ENCODE results near the gene HOXC11.
A peak's percentile ranks its signal among the peaks of the same experiment; 100 is the strongest.

The HOXC11 gene

DNA sequence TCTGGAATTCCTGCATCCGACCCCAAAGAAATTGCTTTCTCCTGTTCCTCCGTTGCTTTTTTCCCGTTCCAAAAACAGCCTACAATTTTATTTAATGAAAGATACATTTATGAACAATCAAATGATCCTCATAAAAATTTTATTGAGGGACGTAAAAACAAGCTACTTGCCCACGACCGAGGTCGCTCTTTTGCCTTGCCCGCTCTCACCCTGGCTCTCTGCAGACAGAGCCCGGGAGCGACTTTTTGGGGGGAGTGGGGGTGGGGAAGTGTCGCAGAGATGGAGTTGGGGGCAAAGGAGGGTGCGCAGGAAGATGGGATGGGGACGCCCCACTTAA is 25.9 kb downstream of the HOXC11 start:
- Histone ChIP-seq H3K9me3 (ENCODE audit: control insufficient read depth in 1 of 2, low read length in 2 of 2) (no peaks in the 10 kb centered on the region), H3K4me1 (ENCODE audit: control insufficient read depth in 1 of 2, insufficient read depth in 2 of 2, low read length in 2 of 2) (peaks cover 16 to 21% of the 10 kb centered on the region in 2 donors), H3K27ac (ENCODE audit: low read depth, low read length) (no peak overlapping the region), H3K4me3 (ENCODE audit: low read depth in 1 of 2, low read length in 2 of 2) (no peak overlapping the region), H3K27me3 (ENCODE audit: control insufficient read depth in 1 of 2, insufficient read depth in 2 of 2, low read length in 2 of 2) (peaks cover 91 to 99% of the 10 kb centered on the region in 2 donors), H3K9ac (ENCODE audit: low read depth in 1 of 2, low read length in 2 of 2) (no peak overlapping the region), H3K36me3 (ENCODE audit: control insufficient read depth in 1 of 2, insufficient read depth in 2 of 2, low read length in 2 of 2) (no peaks in the 10 kb centered on the region)

- no peak overlapping the region for H3K9ac ChIP-seq (ENCODE audit: low read depth in 1 of 2, low read length in 2 of 2)
- peaks cover 15% of the 10 kb centered on the region in 2 donors for H3K4me1 ChIP-seq (ENCODE audit: control insufficient read depth in 1 of 2, insufficient read depth in 2 of 2, low read length in 2 of 2)
- H3K9me3 ChIP-seq (ENCODE audit: control insufficient read depth in 1 of 2, low read length in 2 of 2), result no peaks in the 10 kb centered on the region
- H3K36me3 ChIP-seq (ENCODE audit: control insufficient read depth in 1 of 2, insufficient read depth in 2 of 2, low read length in 2 of 2), result no peaks in the 10 kb centered on the region
- peaks cover 91 to 99% of the 10 kb centered on the region in 2 donors for H3K27me3 ChIP-seq (ENCODE audit: control insufficient read depth in 1 of 2, insufficient read depth in 2 of 2, low read length in 2 of 2)
- peak overlapping the region; percentile 13 for H3K27ac ChIP-seq (ENCODE audit: low read depth, low read length)
- H3K4me3 ChIP-seq (ENCODE audit: low read depth in 1 of 2, low read length in 2 of 2), result peak overlapping the region in 1 of 2 donors; percentile 45
Measured at GRCh38 chr12:53999559-54000115, 26.7 kb downstream of the HOXC11 start.

- Histone ChIP-seq H3K36me3 (ENCODE audit: control insufficient read depth in 1 of 2, insufficient read depth in 2 of 2, low read length in 2 of 2) (no peaks in the 10 kb centered on the region), H3K4me3 (ENCODE audit: low read depth in 1 of 2, low read length in 2 of 2) (peak within 1 kb of the TSS in 1 of 2 donors; percentile 45), H3K27me3 (ENCODE audit: control insufficient read depth in 1 of 2, insufficient read depth in 2 of 2, low read length in 2 of 2) (peaks cover 91 to 99% of the 10 kb centered on the region in 2 donors), H3K9me3 (ENCODE audit: control insufficient read depth in 1 of 2, low read length in 2 of 2) (no peaks in the 10 kb centered on the region), H3K9ac (ENCODE audit: low read depth in 1 of 2, low read length in 2 of 2) (no peak within 1 kb of the TSS), H3K27ac (ENCODE audit: low read depth, low read length) (peak within 1 kb of the TSS; percentile 13), H3K4me1 (ENCODE audit: control insufficient read depth in 1 of 2, insufficient read depth in 2 of 2, low read length in 2 of 2) (peaks cover 7 to 8% of the 10 kb centered on the region in 2 donors)
Measured at GRCh38 chr12:54000116-54001114, 27.5 kb downstream of the HOXC11 start, which contains the start of gene HOXC9. HOXC9 (plus strand) TSS chr12:54000161; CDS start chr12:54000189, 28 bp downstream.

DNA sequence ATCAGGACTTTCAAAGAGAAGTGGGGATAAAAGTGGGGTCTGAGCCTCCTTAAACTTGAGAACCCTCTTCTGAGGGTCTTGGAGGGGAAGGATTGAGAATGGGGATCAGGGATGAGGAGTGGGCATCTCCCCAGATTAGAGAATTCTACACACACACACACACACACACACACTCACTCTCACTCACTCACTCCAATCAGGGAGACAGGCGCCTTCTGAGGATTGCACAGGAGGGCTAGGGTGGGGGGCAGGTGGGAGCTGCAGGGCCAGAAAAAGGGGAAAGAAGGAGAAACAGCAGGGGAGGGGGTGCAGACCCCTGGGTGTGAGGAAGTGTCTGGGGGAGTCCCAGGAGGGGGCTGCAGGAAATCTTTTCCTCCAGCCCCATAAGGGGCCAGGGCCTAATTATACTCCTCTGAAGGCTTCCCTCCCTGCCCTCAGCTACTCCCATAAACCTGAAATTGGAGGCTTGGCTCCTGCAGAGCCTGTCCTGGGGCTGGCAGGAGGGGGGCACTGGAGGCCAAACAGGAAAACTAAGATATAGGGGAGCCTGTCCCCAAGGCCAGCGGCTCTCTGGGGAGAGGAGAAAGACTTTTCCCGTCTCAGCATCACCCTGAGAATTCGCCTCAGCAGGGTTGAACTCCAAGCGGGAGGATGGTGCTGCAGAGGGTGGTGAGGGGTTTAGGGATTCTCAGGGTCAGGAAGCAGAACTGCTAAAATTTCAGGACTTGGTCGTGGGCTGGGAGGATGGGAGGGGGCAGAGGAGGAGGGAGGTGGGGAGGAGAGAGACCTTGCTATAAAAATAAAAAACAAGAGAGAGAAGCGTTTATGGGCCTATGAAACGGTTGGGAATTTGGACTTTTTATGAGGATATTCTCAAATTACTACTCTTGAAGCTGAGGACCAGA is 28.6 kb downstream of the HOXC11 start:
- Histone ChIP-seq H3K9ac (ENCODE audit: low read depth in 1 of 2, low read length in 2 of 2) (no peak overlapping the region), H3K36me3 (ENCODE audit: control insufficient read depth in 1 of 2, insufficient read depth in 2 of 2, low read length in 2 of 2) (no peaks in the 10 kb centered on the region), H3K27ac (ENCODE audit: low read depth, low read length) (no peak overlapping the region), H3K4me3 (ENCODE audit: low read depth in 1 of 2, low read length in 2 of 2) (no peak overlapping the region), H3K27me3 (ENCODE audit: control insufficient read depth in 1 of 2, insufficient read depth in 2 of 2, low read length in 2 of 2) (peaks cover 93 to 98% of the 10 kb centered on the region in 2 donors), H3K9me3 (ENCODE audit: control insufficient read depth in 1 of 2, low read length in 2 of 2) (no peaks in the 10 kb centered on the region), H3K4me1 (ENCODE audit: control insufficient read depth in 1 of 2, insufficient read depth in 2 of 2, low read length in 2 of 2) (peaks cover 5 to 6% of the 10 kb centered on the region in 2 donors)

DNA sequence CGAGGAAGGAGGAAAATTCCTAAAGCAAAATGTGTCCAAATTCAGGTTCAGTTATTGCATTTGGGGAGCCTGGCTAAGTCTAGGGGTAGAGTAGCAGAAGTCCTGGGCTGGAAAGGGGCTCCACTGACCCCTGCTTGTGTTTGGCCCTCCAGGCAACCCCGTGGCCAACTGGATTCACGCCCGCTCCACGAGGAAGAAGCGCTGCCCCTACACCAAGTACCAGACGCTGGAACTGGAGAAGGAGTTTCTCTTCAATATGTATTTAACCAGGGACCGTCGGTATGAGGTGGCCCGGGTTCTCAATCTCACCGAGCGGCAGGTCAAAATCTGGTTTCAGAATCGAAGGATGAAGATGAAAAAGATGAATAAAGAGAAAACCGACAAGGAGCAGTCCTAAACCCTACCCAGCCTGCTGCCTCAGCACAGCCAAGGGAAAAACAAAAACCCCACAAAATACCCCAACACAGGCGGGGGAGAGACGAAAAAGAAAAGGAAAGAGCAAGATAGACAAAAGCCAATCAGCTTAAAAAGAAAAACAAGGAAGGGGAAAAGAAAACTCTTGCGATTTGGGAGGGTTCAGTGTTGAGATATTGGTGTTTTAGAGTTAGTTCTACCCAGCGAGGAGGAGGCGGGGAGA is 29.5 kb downstream of the HOXC11 start:
- peaks cover 9% of the 10 kb centered on the region in 2 donors for H3K4me1 ChIP-seq (ENCODE audit: control insufficient read depth in 1 of 2, insufficient read depth in 2 of 2, low read length in 2 of 2)
- no peaks in the 10 kb centered on the region for H3K36me3 ChIP-seq (ENCODE audit: control insufficient read depth in 1 of 2, insufficient read depth in 2 of 2, low read length in 2 of 2)
- H3K27me3 ChIP-seq (ENCODE audit: control insufficient read depth in 1 of 2, insufficient read depth in 2 of 2, low read length in 2 of 2), result peaks cover 93 to 98% of the 10 kb centered on the region in 2 donors
- no peak overlapping the region for H3K9ac ChIP-seq (ENCODE audit: low read depth in 1 of 2, low read length in 2 of 2)
- no peak overlapping the region for H3K4me3 ChIP-seq (ENCODE audit: low read depth in 1 of 2, low read length in 2 of 2)
- H3K9me3 ChIP-seq (ENCODE audit: control insufficient read depth in 1 of 2, low read length in 2 of 2), result no peaks in the 10 kb centered on the region
- H3K27ac ChIP-seq (ENCODE audit: low read depth, low read length), result no peak overlapping the region

GRCh38 chr12:54002915-54003389 is 30.0 kb downstream of the HOXC11 start:
- H3K4me1 ChIP-seq (ENCODE audit: control insufficient read depth in 1 of 2, insufficient read depth in 2 of 2, low read length in 2 of 2), result peaks cover 9% of the 10 kb centered on the region in 2 donors
- H3K9me3 ChIP-seq (ENCODE audit: control insufficient read depth in 1 of 2, low read length in 2 of 2), result no peaks in the 10 kb centered on the region
- H3K27me3 ChIP-seq (ENCODE audit: control insufficient read depth in 1 of 2, insufficient read depth in 2 of 2, low read length in 2 of 2), result peaks cover 93 to 98% of the 10 kb centered on the region in 2 donors
- H3K9ac ChIP-seq (ENCODE audit: low read depth in 1 of 2, low read length in 2 of 2), result no peak overlapping the region
- H3K36me3 ChIP-seq (ENCODE audit: control insufficient read depth in 1 of 2, insufficient read depth in 2 of 2, low read length in 2 of 2), result no peaks in the 10 kb centered on the region
- no peak overlapping the region for H3K4me3 ChIP-seq (ENCODE audit: low read depth in 1 of 2, low read length in 2 of 2)
- H3K27ac ChIP-seq (ENCODE audit: low read depth, low read length), result no peak overlapping the region

DNA sequence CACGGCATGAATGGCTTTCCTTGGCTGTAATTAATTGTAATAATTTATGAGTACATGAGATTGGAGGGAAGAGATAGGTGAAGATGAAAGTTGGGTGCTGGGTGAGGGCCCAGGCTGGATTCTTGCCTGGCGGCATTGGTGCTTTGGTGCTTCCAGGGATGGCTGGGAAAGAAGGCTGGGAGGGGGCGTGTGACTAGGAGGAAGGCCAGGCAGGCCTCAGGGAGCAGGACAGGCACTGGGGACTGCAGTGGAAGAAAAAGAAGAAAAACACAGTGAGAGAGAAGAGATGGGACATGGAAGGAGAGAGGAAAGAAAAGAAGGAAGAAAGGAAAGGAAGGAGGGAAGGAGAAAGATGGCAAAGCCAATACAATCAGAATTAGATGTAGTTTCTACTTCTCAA is 30.7 kb downstream of the HOXC11 start:
- H3K4me1 ChIP-seq (ENCODE audit: control insufficient read depth in 1 of 2, insufficient read depth in 2 of 2, low read length in 2 of 2), result peaks cover 9% of the 10 kb centered on the region in 2 donors
- H3K36me3 ChIP-seq (ENCODE audit: control insufficient read depth in 1 of 2, insufficient read depth in 2 of 2, low read length in 2 of 2), result no peaks in the 10 kb centered on the region
- H3K4me3 ChIP-seq (ENCODE audit: low read depth in 1 of 2, low read length in 2 of 2), result no peak overlapping the region
- peaks cover 91 to 97% of the 10 kb centered on the region in 2 donors for H3K27me3 ChIP-seq (ENCODE audit: control insufficient read depth in 1 of 2, insufficient read depth in 2 of 2, low read length in 2 of 2)
- no peaks in the 10 kb centered on the region for H3K9me3 ChIP-seq (ENCODE audit: control insufficient read depth in 1 of 2, low read length in 2 of 2)
- H3K27ac ChIP-seq (ENCODE audit: low read depth, low read length), result no peak overlapping the region
- H3K9ac ChIP-seq (ENCODE audit: low read depth in 1 of 2, low read length in 2 of 2), result no peak overlapping the region

- Histone ChIP-seq H3K9ac (ENCODE audit: low read depth in 1 of 2, low read length in 2 of 2) (no peak overlapping the region), H3K4me3 (ENCODE audit: low read depth in 1 of 2, low read length in 2 of 2) (no peak overlapping the region), H3K27me3 (ENCODE audit: control insufficient read depth in 1 of 2, insufficient read depth in 2 of 2, low read length in 2 of 2) (peaks cover 88 to 93% of the 10 kb centered on the region in 2 donors), H3K27ac (ENCODE audit: low read depth, low read length) (no peak overlapping the region), H3K9me3 (ENCODE audit: control insufficient read depth in 1 of 2, low read length in 2 of 2) (no peaks in the 10 kb centered on the region), H3K36me3 (ENCODE audit: control insufficient read depth in 1 of 2, insufficient read depth in 2 of 2, low read length in 2 of 2) (no peaks in the 10 kb centered on the region), H3K4me1 (ENCODE audit: control insufficient read depth in 1 of 2, insufficient read depth in 2 of 2, low read length in 2 of 2) (peaks cover 9 to 11% of the 10 kb centered on the region in 2 donors)
Measured at GRCh38 chr12:54004063-54004840, 31.3 kb downstream of the HOXC11 start.
